GM20000 (cell line): Measurements from ENCODE around the gene RABEP2.

Source experiments
- DNase-seq: peaks from one replicate; pipeline ENCODE4 v3.0.0; 2012; ENCODE audit warnings: low spot score
- CTCF ChIP-seq: IDR thresholded peaks from 2 replicates; pipeline ENCODE4 v1.5.1; 2012; ENCODE audit warnings: mild to moderate bottlenecking, control low read depth; ENCODE audit errors: extremely low read depth, missing control alignments

Gene RABEP2

GRCh38 chr16:28923652-28924398 lies 1.2 kb downstream of the RABEP2 start:
- peak; percentile 78 for DNase-seq
- TF ChIP-seq CTCF: no peak

GRCh38 chr16:28923231-28923587 lies 1.8 kb downstream of the RABEP2 start:
- DNase-seq: no peak
- TF ChIP-seq CTCF: no peak

GRCh38 chr16:28918698-28919097 lies 6.3 kb downstream of the RABEP2 start:
- no peak for TF ChIP-seq CTCF

GRCh38 chr16:28917095-28917494 lies 7.9 kb downstream of the RABEP2 start:
- DNase-seq: no peak
- TF ChIP-seq CTCF: no peak

More at GRCh38 chr16:28918698-28919097, 6.3 kb downstream of the RABEP2 start:
- no peak for DNase-seq

- no peak for DNase-seq
- no peak for TF ChIP-seq CTCF
Measured at GRCh38 chr16:28915181-28915580, 9.9 kb downstream of the RABEP2 start.

- no peak for TF ChIP-seq CTCF
- no peak for DNase-seq
Measured at GRCh38 chr16:28913946-28914724, 10.9 kb downstream of the RABEP2 start.

- no peak for TF ChIP-seq CTCF
Measured at GRCh38 chr16:28912558-28912957, 12.5 kb downstream of the RABEP2 start.

More at GRCh38 chr16:28912558-28912957, 12.5 kb downstream of the RABEP2 start:
- DNase-seq: no peak
